Neural cell (in vitro differentiated cells): ENCODE measurements around the gene NYAP2. TPM values are rescaled to one million over a fixed set of nuclear protein-coding genes. Genes with fewer than 3 reads are reported as not detected.

ENCODE experiments used
- H2AFZ ChIP-seq: fragments of 200-600, 300-800 bp; sonication (generic), shearing (Covaris generic); 2 replicates; pipeline ENCODE4 v1.6.0; 2014; ENCODE audit warnings: low read depth, mild to moderate bottlenecking, antibody characterized with exemption, low read length, moderate library complexity
- H3F3A ChIP-seq: fragments of 200-600 bp; shearing (Covaris generic); 2 replicates; pipeline ENCODE4 v1.6.1; 2016; ENCODE audit warnings: mild to moderate bottlenecking, moderate library complexity, mixed read lengths, antibody characterized with exemption, low read length; ENCODE audit not compliant: insufficient read depth, poor library complexity, severe bottlenecking
- H3K27ac ChIP-seq: fragments of 200-600, 300-800 bp; sonication (generic), shearing (Covaris generic); 2 replicates; pipeline ENCODE4 v1.5.1; 2014; ENCODE audit warnings: mild to moderate bottlenecking, low read length, moderate library complexity
- H3K27me3 ChIP-seq: fragments of 300-800, 200-600 bp; sonication (generic), shearing (Covaris generic); 2 replicates; pipeline ENCODE4 v1.6.0; 2014; ENCODE audit warnings: mild to moderate bottlenecking, low read depth, low read length, moderate library complexity; ENCODE audit not compliant: insufficient read depth
- H3K36me3 ChIP-seq: fragments of 300-800, 200-600 bp; sonication (generic), shearing (Covaris generic); 2 replicates; pipeline ENCODE4 v1.5.1; 2014; ENCODE audit warnings: mild to moderate bottlenecking, antibody characterized with exemption, low read length, moderate library complexity; ENCODE audit not compliant: insufficient read depth
- H3K4me2 ChIP-seq: fragments of 300-800, 200-600 bp; sonication (generic), shearing (Covaris generic); 2 replicates; pipeline ENCODE4 v1.6.0; 2014; ENCODE audit warnings: mild to moderate bottlenecking, low read length
- H3K4me3 ChIP-seq: fragments of 300-800, 200-600 bp; sonication (generic), shearing (Covaris generic); 2 replicates; pipeline ENCODE4 v1.5.1; 2014; ENCODE audit warnings: mild to moderate bottlenecking, low read length, moderate library complexity
- H3K79me2 ChIP-seq: fragments of 200-600 bp; shearing (Covaris generic); replicated peaks from 2 replicates; pipeline ENCODE4 v1.6.0; 2014; ENCODE audit warnings: mild to moderate bottlenecking, low read length, moderate library complexity; ENCODE audit not compliant: insufficient read depth
- H3K9ac ChIP-seq: fragments of 300-800, 200-600 bp; sonication (generic), shearing (Covaris generic); 2 replicates; pipeline ENCODE4 v1.6.1; 2016; ENCODE audit warnings: mild to moderate bottlenecking, low read length, mixed read lengths
- H3K9me2 ChIP-seq: fragments of 200-600 bp; shearing (Covaris generic); 2 replicates; pipeline ENCODE4 v1.6.1; 2016; ENCODE audit warnings: mild to moderate bottlenecking, low read length, mixed read lengths; ENCODE audit not compliant: insufficient read depth
- H3K9me3 ChIP-seq: fragments of 200-600, 300-800 bp; sonication (generic), shearing (Covaris generic); 2 replicates; pipeline ENCODE4 v1.6.1; 2016; ENCODE audit warnings: mild to moderate bottlenecking, mixed run types, low read length, moderate library complexity, mixed read lengths
- H4K20me1 ChIP-seq: fragments of 200-600 bp; shearing (Covaris generic); 2 replicates; pipeline ENCODE4 v1.6.1; 2016; ENCODE audit warnings: mild to moderate bottlenecking, mixed run types; ENCODE audit not compliant: insufficient read depth
- CTCF ChIP-seq: fragments of 450-650 bp; IDR thresholded peaks from 2 replicates; pipeline ENCODE4 v1.5.1; 2014; ENCODE audit warnings: antibody characterized with exemption, mild to moderate bottlenecking, moderate library complexity; ENCODE audit not compliant: poor library complexity, severe bottlenecking
- EP300 ChIP-seq: fragments of 450-650 bp; conservative IDR thresholded peaks from 2 replicates; pipeline ENCODE4 v1.6.1; 2014; ENCODE audit warnings: antibody characterized with exemption, mild to moderate bottlenecking, moderate library complexity; ENCODE audit not compliant: poor library complexity, severe bottlenecking
- EZH2 ChIP-seq: fragments of 200-600, 300-800 bp; shearing (Covaris generic), sonication (generic); IDR thresholded peaks from 2 replicates; pipeline ENCODE4 v1.6.1; 2014; ENCODE audit warnings: antibody characterized with exemption, low read length, borderline replicate concordance, mild to moderate bottlenecking; ENCODE audit not compliant: insufficient read depth, poor library complexity, severe bottlenecking
- MXI1 ChIP-seq: fragments of 450-650 bp; conservative IDR thresholded peaks from 2 replicates; pipeline ENCODE4 v1.6.1; 2014; ENCODE audit warnings: antibody characterized with exemption, mild to moderate bottlenecking; ENCODE audit not compliant: poor library complexity, severe bottlenecking
- POLR2AphosphoS5 ChIP-seq: IDR thresholded peaks from 2 replicates; pipeline ENCODE4 v1.6.1; 2012
- RAD21 ChIP-seq: fragments of 450-650 bp; conservative IDR thresholded peaks from 2 replicates; pipeline ENCODE4 v1.6.1; 2014; ENCODE audit warnings: antibody characterized with exemption, mild to moderate bottlenecking, moderate library complexity
- REST ChIP-seq: IDR thresholded peaks from 2 replicates; pipeline ENCODE4 v1.6.1; 2012; ENCODE audit warnings: borderline replicate concordance
- SMC3 ChIP-seq: fragments of 450-650 bp; conservative IDR thresholded peaks from 2 replicates; pipeline ENCODE4 v1.6.1; 2014; ENCODE audit warnings: antibody characterized with exemption, mild to moderate bottlenecking, moderate library complexity; ENCODE audit not compliant: poor library complexity
- TAF1 ChIP-seq: IDR thresholded peaks from 2 replicates; pipeline ENCODE4 v1.6.1; 2012; ENCODE audit warnings: low read depth
- polyA plus RNA-seq: library from polyadenylated mRNA; depleted of rRNA; stranded (reverse); fragments of >200 nt; gene quantifications from 2 replicates; pipeline ENCODE4 v1.2.3, GENCODE V29; 2014

Gene NYAP2
- polyA plus RNA-seq, 1 donor from 2014 or later: 0.98 TPM

GRCh38 chr2:225468131-225468530 lies 68.6 kb downstream of the NYAP2 start:
- Histone ChIP-seq H3K36me3 (no peaks in the 10 kb centered on the region), H3K4me3 (no peak overlapping the region), H3K27me3 (no peaks in the 10 kb centered on the region), H3F3A (no peaks in the 10 kb centered on the region), H3K9me2 (no peaks in the 10 kb centered on the region), H3K4me2 (no peak overlapping the region), H2AFZ (no peak overlapping the region), H3K9ac (no peak overlapping the region), H3K27ac (no peak overlapping the region), H3K79me2 (no peaks in the 10 kb centered on the region), H3K9me3 (no peaks in the 10 kb centered on the region), H4K20me1 (no peaks in the 10 kb centered on the region)
- TF ChIP-seq REST (no peak), SMC3 (no peak), CTCF (no peak), TAF1 (no peak), RAD21 (no peak), EZH2 (no peak), MXI1 (no peak), EP300 (no peak), POLR2AphosphoS5 (no peak)

- Histone ChIP-seq H2AFZ (no peak overlapping the region), H3K4me3 (no peak overlapping the region), H3F3A (no peaks in the 10 kb centered on the region), H3K27me3 (no peaks in the 10 kb centered on the region), H3K9ac (no peak overlapping the region), H3K79me2 (no peaks in the 10 kb centered on the region), H3K27ac (no peak overlapping the region), H3K9me2 (no peaks in the 10 kb centered on the region), H3K9me3 (no peaks in the 10 kb centered on the region), H3K4me2 (no peak overlapping the region), H3K36me3 (no peaks in the 10 kb centered on the region), H4K20me1 (no peaks in the 10 kb centered on the region)
- no peak for TF ChIP-seq EP300
- no peak for TF ChIP-seq EZH2
- no peak for TF ChIP-seq SMC3
- TF ChIP-seq TAF1: no peak
- no peak for TF ChIP-seq RAD21
- TF ChIP-seq POLR2AphosphoS5: no peak
- TF ChIP-seq REST: no peak
- TF ChIP-seq MXI1: no peak
- no peak for TF ChIP-seq CTCF
Measured at GRCh38 chr2:225471039-225471438, 71.5 kb downstream of the NYAP2 start.
